Activated CD8-positive, alpha-beta memory T cell treated with anti-CD3 and anti-CD28 coated beads for 48 hours (primary cell): ENCODE data around the gene POC1A.
A peak's percentile ranks its signal among the peaks of the same experiment; 100 is the strongest.

Source experiments
- DNase-seq, 3 experiments: peaks; one replicate each; pipeline ENCODE4 v3.0.0-alpha.2; 2020; ENCODE audit warnings: low read depth in 2 of 3, low spot score in 2 of 3

The POC1A gene

DNA sequence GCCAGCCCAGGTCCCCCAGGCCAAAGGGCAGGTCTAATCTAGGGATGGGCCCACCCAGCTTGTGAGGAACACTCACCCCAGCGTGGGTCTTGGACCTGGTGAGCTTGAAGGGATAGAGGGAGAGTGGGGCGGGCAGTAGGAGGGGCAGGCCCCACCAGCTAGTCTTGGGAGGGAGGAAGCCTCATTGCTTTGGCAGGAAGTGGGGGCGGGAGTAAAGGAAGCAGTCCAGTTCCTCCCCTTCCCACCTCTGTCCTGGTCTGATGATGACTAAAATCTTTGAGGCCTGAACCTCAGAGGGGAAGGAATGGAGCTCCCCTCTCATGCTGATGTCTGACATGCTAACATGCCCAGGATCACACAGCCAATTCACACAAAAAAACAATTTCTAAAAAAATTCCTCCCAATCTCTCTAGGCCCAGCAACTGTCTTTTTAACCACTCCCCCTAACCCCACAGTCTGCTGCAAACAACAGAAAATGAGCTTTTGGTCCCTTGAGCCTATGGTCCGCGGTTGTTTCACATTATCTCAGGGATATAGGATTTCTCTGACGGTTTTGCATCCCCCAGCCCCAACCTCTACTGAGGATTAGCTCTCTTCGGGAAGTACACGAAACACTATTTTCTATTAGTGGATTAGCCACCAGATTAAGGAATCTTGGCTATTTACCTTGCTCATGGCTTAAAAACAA is 67.1 kb downstream of the POC1A start:
- DNase-seq: no peak

GRCh38 chr3:52086461-52086860 is 67.8 kb downstream of the POC1A start:
- no peak for DNase-seq

GRCh38 chr3:52085681-52086282 is 68.4 kb downstream of the POC1A start:
- peak; percentile 14 to 28 (median 25) for DNase-seq

DNA sequence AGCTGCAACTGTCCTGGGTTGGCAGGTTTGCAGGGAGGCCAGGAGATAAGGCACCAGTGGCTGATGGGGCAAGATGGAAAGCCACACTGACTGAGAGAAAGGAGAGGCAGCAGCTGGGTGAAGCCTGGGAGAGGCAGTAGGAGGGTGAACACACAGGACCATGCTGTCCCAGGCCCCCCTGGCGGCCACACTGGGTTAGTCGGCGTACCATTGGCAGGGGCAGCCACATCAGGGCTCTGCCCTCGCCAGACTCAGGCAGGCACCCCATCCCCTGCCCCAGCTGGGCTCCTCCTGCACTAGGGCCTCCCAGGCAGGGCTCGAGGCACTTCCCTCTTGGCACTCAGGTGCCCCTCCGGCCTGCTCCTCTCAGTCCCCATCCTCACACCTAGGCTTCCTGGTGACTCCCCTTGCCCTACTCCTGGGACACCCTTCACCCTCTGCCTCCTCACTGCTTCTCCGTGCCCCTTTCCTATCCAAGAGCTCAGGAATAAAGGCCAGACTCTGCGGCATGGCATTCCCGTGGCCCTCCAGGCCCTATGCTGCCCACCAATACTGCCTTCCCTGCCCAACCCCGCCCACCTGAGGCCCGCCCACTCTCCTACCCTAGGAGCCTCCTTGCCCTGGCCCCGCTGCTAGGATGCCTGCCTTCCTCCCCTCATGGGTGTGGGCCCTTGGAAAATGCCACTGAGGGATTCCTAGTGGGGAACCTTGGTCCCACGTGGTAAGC is 69.1 kb downstream of the POC1A start:
- DNase-seq: no peak

DNA sequence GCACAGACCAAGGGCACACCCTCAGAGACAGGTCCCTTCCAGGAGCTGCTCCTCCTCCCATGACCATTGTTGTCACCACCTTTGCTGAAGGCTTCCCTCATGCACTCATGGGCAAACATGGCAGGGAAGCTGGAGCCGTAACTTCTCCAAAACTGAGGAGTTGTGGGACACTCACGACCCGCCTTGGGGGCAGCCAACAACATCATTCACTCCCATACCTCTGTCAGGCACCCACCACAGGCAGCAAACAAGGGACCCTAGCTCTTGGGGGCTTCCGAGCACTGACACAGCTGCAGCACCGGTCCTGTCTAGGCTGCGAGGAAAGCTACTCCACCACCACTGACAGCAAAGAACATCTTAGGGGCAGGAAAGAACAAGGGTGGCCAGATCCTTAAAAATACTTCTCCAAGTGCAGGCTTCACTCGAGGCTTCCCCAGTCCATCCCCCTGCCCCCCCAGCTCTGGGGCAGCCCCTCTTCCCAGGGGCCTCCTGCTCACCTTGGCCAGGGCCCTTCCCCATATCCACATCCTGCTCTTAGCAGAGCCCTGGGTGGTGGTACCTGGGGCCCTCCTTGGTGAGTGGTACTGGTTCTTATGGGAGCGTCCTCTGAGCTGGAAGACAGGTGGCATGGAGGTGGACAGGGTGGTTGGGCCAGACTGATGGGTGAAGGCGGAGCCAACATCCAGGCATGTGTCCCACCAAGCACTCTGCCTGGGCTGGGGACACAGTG is 69.8 kb downstream of the POC1A start:
- no peak for DNase-seq

DNA sequence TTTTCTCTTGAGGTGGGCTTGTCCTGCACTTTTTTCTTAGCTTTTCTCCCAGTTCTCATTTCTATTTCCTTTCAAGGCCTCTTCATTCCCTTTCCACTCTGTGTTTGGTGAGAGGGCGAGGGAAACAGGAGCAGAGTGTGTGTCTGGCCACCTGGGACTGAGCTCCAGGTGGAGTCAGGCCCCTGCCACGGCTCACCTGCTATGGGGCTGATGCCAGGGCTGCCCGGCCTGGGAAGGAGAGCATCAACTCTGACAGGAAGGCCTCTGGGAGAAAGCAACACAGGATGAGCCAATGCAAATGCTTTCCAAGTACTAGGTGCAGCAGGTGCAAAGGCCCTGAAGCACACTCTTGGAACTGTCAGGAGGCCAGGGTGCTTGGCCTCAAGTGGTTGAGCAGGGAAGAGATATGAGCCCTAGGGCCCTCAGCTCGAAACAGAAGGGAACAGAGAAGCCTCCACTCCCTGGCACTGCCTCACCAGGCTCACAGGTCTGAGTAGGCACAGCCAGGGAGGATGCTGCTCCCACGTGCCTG is 70.6 kb downstream of the POC1A start:
- no peak for DNase-seq

DNA sequence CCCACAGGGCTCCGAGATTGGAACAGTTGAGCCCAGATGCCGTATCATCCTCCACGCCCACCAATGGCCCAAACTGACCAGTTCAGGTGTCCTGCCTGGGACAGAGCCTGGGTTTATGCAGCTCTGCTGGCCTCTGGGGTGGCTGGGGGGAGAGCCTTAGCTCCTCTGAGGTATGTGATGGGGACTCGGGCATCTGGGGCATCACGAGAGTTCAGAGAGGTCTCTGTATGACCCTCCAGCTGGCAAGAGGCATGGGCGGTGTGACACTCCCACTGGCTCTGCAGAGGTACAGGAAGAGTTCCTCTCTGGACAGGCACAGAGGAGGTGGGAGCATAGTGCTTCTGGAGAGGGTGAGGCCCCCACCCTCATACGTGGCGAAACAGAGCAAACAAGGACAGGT is 71.3 kb downstream of the POC1A start:
- no peak for DNase-seq

DNA sequence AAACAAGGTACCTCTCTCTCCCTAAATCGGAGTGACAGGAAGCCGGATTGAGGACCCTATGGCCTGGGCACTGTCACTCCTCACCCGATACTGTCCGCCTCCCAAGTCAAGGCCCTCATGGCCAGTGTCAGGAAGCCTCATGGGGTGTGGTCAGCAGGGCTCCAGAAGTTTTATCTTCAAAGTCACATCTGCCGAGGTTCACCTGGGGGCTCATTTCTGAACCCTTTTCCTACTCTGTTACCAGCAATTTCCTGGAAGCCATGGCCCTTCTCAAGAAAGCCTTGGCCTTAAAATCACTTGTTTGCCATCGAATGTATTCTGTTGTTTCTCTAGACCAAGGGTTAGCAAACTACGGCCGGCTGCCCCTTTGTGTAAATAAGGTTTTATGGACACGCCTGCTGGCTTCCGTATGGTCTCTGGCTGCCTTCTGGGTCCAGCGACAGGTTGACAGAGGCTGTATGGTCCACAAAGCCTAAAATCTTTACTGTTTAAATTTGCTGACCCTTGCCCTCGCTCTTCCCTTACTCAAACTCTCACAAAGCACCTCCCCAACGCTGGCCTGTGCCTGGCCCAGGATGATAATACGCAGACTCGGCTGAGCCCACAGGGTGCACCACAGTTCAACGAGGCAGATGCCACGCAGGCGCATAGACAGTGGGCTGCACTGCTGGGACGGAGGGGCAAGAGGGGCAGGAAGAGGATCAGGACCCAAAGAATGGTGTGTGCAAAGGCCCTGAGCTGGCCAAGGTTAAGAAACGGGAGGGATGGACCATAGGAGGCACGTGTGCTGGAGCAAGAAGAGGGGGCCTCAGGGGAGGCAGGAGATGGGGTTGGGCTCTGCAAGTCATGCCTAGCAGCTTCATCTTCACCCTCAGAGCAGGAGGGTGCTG is 73.1 kb downstream of the POC1A start:
- DNase-seq: no peak

DNA sequence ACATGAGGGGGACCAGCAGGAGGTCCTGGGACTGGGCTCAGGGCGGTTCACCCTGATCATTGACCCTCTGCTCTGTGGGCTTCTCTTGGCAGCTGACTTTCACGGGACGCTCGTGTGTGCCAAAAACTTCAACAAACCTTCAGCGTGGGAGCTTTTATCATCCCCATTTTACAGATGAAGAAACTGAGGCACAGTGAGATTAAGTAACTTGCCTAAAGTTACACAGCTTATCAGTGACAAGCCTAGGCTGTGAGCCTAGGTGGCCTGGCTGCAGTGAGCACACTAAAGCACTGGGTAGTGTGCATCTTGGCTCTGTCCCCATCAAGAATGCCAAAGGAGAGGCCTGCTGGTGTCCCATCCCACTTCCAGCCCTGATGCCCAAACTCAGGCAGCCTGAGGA is 74.3 kb downstream of the POC1A start:
- DNase-seq: no peak

DNA sequence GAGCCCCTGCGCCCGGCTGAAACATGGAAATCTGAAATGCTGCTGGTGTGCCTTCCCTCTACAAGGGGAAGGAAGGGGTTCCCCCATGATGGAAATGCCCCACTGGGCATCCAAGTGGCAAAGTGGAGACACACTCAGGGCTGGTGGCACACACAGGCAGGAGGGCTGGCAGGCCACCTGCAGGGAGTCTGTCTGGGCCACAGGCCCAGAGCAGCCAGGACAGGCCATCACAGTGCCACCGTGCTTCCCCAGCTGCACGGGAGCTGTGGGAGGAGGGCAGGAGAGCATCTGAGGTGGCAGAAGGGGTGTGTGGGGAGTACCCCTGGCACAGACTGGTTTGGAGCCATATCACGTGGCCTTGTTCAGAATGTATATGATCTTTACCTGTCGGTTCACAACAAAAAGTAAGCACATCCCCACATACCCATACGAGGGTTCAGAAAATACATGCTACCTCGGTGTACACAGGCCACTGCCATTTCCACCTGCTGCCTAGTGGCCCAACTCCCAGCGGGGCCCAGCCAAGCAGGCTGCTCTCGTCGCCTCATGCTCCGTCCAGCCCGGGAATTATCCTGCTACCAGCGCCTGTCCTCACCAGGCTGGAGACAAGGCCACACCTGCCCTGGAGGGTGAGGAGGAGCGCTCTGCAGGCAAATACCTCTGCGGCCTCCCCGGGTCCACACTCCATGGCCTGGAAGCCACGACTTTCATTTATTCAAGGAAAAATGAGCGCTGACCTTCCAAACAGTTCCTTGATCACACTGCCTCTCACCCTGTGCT is 75.3 kb downstream of the POC1A start:
- no peak for DNase-seq

GRCh38 chr3:52077925-52078324 is 76.3 kb downstream of the POC1A start:
- DNase-seq: no peak

- DNase-seq: no peak
These were observed 77.1 kb downstream of the POC1A start for GRCh38 chr3:52076896-52077780.

DNA sequence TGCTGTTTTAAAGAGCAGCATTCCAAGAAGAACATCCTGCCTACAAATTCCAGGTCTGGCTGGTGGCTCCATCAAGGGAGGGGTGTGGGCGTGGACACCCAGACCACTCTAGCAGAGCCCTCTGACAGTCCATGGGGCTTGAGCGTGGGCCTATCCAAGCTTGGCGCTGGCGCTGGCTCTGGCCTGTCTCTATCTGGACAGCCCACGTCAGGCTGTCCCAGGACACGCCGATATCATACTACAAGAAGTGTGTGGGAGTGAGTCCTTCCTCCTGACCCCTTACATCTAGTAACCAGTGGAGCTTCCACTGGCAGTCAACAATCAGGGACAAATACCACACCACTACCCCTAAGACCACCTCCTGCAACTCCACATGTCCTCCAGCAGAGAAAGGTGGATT is 80.7 kb downstream of the POC1A start:
- no peak for DNase-seq

- no peak for DNase-seq
These were observed 81.8 kb downstream of the POC1A start for GRCh38 chr3:52072471-52072870.

DNA sequence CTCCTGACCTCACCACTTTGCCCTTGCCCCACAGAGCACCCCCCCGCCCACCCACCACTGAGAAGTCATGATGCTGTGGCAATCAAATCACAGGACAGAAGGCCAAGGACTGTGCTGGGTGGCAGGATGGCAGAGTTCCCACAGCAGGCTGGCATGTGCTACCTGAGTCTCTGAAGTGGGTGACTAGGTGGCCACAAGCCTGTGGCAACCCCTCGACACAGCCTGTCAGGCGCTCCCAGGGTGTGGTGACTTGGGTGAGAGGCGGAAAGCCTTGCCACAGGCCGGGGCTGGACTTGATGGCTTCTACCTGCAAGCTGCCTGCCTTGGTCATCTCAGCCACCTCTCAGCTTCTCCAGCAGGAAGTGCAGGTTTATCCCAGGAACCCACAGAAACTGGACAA is 82.2 kb downstream of the POC1A start:
- DNase-seq: no peak

- no peak for DNase-seq
These were observed 83.2 kb downstream of the POC1A start for GRCh38 chr3:52070724-52071621.

DNA sequence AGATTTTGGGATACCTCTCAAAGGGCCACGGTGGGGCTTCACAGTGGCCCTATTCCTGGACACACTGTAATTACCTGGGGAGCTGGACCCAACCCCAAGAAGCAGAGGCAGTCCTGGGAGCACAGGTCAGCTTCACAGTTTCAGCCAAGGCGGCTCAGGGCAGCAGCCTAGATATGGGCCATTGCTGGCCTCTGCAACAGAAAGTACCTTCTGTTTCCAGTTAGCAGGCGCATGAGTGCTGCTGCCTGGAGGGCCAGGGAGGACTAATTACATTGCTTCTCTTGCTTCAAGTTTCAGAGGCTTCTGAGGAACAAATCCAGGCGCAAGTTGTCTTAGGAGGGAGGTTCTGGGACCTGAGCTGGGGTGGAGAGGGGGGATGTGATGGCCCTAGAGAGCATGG is 84.4 kb downstream of the POC1A start:
- DNase-seq: no peak

DNA sequence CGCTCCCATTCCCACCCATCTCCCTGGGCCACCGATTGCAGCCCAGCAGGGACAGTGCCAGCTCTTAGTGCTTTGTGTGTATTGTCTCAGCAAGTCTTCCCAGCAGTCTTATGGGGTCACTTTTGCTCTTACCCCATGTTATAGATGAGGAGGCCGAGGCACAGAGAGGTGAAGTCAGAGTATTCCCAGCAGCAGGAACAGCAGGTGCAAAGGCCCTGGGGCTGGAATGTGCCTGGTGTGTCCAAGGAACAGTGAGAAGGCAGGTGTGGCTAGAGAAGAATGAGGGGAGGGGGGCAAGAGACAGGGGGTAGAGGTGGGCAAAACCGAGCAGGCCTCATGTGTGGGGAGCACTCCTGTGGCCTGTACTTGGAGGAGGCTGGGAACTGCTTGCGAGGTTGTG is 85.1 kb downstream of the POC1A start:
- DNase-seq: no peak
